ENCODE data around the gene CHCHD3.

Gene CHCHD3

DNA sequence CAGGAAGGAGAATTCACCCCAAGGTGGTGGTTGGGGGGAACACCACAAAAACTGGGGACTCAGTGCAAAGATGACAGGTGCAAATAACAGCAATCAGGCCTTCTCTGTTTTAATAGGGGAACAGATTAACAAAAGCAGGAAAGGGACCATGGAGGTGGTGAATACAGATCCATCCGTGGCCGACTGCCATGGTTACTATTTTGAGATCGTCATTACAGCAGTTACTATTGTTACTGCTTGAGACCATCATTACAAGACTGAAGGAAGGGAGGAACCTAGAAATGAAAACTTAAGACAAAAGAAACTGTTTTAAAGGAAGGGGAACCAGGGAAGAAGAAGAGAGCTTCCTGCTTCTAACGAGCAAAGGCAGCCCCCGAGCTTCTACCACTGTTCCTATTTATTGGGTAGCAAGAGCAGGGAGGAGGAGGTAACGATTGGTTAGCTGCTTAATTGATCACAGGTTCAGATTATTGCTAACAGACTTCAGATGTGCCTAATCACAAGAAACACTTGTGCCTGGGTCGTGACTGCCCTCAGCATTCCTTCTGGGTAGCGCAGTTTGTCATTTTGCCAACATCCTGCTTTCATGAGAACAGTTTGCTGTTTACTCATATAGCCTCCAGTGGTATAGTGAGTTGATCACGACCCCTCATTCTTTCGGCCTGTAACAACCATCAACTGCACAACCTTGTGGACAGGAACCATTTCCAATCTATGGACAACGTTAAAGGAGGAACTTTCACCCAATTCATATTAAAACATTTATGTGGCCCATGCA, 216.3 kb downstream of the CHCHD3 start:
- DNase-seq = no peak

DNA sequence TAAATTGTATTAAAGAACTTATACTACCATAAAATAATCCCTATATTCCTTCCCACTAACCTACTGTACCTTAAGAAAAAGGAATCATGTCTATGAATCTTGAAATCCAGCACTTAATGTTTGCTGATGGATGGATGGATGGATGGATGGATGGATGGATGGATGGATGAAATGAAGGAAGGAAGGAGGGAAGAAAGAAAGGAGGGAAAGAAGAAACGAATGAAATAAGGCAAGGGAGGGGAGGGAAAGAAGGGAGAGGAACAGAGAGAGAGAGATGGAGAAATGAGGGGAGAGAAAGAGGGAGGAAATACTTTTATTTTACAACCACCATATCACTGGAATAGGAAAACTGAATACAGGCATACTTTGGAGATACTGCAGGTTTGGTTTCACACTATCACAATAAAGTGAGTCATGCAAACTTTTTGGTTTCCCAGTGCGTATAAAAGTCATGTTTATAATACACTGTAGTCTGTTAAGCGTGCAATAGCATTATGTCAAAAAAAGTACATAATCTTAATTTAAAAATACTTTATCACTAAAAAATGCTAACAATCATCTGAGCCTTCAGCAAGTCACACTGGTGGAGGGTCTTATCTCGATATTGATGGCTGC, 219.8 kb downstream of the CHCHD3 start:
- no peak for DNase-seq

DNA sequence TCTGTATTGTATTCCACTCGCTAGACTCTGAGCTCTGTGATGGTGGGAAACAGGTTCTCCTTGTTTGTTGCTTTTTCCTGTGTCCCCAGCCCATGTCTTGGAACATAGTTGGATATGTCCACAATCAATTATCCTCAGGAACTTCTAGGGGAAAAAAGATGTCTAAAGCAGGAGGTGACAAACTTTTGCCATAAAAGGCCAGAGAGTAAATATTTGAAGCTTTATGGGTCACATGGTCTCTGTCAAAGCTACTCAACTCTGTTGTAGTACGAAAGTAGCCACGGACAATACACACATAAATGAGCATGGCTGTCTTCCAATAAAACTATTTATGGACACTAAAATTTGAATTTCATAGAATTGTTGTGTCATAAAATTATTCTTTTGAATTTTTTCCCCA, 220.5 kb downstream of the CHCHD3 start:
- DNase-seq = no peak

DNA sequence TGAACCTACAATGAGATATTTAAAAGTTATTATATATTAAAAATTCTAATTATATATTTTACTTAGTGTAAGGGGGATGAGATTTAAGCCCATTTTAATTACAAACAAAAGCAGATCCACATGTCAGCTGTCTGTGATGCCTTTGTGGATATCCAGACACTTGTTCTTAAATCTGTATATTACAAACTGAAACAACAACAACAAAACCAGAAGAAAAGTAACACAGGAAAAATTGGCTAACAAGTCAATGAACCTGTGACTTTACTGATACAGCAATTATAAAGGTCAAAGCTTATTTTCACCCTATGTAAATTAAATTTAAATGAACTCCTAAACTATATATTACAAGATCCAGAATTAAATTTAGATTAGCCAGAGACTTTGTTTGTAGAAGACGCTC, 222.7 kb downstream of the CHCHD3 start:
- DNase-seq = no peak

DNA sequence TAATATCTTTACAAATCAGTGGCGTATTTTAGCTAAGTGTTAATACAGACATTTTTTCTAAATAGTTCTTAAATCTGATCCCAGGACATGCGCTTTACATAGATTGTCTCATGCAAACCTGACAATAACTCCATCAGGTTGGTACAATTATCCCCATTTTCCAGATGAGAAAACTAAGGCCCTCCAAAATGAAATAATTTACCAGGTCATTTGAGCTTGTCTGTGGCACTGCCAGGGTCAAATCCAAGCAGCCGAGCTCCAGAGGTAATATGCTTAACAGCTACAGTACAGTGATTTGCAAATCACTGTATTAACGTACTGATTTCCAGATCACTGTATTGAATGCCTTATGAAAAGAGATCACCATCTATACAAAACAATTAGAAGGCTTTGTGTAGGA, 223.1 kb downstream of the CHCHD3 start:
- DNase-seq = no peak

DNA sequence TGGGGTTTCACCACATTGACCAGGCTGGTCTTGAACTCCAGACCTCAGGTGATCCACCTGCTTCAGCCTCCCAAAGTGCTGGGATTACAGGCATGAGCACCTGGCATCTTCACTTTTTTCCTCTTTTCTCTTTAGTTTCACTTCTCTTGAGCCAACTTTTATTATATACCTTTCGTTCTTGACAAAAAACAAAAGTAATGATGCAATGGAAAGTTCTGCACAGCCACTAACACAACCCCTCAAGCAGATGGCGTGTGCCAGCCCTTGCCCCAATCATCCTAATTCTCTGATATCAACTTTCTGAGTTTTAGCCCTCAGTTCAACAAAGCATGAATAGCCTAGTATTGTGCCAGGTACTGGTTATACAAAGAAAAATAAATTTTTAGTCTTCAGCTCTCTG, 223.6 kb downstream of the CHCHD3 start:
- DNase-seq = no peak

DNA sequence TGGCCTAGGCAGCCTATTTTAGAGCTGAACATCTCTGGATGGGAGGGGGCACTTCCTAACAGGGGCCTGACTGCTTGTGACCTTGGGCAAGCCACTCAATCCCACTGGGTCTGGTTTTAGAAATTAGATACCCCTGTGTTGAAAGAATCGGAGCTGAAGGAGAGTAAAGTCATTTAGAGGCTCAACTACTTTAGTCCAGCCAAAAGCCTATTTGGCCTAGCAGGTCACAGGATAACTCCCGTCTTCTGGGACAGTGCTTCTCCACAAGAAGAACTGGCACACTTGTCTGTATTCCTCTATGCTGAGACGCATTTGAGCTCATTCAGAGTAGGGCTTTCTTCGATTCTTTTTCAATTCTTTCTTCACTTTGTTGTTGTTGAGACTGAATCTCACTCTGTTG, 224.2 kb downstream of the CHCHD3 start:
- DNase-seq = no peak

DNA sequence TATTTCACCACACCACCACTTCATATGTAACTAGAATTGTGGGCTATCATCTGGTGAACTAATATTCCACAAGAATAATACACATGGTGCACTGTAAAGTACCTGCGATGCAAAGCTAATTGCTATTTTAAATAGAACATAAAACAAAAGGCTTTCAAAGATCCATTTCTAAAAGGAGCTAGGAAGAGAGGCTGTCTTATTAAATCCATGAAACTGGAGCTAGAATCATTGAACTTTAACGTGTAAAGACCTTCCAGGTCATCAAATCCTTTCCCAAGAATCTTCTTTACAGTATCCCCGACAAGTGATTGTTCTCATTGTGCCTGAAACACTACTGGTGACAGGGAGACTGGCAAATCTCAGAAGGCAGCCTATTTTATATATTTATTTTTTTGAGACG, 224.9 kb downstream of the CHCHD3 start:
- DNase-seq = no peak

DNA sequence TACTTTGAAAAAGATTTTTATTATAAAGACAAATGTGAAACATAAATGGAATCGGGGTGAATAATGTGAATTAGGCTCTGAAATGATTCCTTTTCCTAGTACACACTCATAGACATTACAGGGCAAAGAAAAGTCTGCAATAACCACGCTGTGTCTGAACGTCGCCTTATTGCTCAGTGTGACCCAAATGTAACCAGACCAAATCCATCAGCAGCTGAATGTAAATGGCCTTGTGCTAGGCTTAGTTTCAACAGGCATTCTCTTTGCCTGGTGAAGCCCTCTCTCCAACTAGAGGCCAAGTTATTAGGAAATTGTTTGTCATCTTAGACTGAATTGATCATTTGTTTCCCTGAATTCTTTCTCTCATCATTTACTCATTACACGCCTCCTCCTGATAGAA, 225.5 kb downstream of the CHCHD3 start:
- no peak for DNase-seq

DNA sequence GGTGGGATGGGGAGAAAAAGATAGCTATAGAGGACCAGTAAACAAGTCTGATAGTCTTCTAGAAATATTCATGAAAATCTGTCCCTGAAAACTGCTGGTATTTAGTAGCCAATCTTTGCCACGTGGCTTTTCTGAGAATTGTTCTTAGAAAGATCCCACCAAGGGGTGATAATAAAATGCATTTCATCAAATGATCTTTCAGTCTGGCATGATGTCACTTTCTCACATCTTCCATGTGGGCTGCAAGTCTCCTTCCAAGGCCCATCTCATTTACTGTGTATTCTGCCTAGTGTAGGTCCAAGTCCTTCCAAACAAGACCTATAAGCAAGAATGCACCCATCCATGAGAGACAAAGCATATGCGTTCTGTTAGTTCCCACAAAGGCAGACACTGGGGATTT, 226.0 kb downstream of the CHCHD3 start:
- DNase-seq = no peak

DNA sequence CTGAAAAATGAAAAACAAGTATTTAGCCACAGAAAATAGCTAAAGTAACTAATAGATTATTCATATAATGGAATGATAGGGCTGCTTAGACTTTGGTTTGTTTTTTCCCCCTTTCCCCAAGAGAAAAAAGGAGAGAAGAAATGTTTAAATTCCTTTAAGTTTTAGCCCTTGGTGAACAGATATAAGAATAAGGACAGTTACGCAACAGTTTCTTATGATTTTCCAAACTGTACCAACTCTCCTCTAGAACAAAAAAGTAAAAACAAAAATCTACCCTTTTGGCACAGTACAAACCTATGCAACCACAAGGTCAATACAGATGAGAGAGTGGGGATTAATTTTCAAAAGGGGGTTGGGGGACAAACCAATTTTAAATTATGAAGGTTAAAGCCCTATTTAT, 227.7 kb downstream of the CHCHD3 start:
- DNase-seq = no peak

DNA sequence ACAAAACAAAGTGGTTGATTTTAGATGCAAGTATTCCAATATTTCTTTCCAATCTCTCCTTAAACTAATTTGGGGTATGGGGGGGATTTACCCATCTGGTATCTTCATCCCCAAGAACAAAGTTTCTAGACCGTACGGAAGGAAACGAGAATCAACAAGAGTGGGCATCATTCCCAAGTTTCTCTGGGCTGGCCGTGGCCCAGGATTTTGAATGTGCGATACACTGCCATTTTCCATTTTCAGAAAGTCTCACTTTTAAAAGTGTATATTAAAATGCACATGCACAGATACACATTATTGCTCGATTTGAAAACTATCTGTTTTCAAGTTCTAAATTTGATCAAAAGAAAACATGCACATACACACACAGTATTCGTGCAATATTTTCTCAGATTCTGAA, 234.5 kb downstream of the CHCHD3 start:
- no peak for DNase-seq

DNA sequence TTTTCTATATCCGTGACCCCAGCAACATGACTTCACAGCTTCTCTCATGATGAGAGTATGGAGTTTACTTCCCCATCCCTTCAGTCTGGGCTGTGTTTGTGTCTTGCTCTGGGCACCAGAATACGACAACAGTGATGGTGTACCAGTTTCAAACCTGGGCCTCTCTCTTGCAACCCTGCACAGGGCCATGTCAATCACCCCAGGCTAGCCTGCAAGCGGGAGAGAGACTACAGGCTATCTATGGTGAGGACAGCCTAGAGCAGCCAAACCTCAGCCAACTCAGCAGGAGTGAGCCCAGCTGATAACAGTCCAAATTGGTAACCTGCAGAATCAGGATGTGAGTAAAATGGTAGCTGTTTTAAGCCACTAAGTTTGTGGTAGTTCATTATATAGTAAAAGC, 235.8 kb downstream of the CHCHD3 start:
- no peak for DNase-seq

DNA sequence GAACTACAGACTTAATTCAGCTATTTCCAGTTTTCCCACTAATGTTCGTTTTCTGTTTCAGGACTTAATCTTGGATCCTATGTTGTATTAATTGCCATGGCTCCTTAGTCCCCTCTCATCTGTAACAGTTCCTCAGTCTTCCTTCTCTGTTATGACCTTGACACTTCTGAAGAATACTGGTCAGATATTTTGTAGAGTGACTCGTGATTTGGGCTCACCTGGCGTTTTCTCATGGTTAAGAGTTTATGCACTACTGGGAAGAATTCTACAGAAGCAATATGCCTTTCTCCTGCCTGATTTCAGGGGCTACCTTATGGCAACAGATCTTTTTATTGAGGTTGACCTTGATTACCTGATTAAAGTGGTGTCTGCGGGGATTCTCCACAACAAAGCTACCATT, 239.4 kb downstream of the CHCHD3 start:
- no peak for DNase-seq

DNA sequence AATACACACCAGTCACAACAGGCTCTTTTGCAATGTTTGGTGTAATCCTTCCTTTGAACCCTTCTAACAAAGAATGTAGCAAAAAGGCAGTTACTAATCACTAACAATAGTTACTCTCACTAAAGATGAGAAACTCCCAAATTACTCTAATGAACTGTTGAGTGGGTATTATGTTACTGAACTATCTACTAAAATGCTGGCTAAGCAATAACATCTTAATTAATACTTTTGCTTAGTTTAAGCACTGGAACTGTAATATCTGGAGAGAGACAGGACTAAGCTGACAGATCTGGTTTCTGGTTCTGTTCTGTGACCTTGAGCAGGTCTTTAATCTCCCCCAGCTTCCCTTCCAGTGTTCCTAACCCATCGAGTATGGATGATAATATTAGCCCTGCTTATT, 241.7 kb downstream of the CHCHD3 start:
- DNase-seq = no peak

DNA sequence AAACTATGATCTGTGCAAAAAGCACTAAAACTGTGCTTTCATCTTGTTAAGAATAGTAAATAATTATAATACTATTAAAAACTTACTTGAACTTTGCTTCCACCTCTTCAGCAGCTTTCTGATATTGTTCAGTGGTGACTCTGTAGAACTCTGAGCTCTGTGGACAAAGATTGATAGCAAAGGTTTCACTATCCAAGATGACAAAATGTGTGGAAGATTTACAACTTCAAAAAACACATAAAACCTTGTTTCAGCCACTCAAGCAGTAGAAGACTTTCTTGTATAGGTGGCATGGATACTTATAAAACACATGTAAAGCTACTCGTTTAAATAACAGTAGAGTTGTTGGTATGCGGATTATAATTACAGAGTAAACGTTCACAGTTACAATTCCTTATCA, 243.6 kb downstream of the CHCHD3 start:
- DNase-seq = no peak

DNA sequence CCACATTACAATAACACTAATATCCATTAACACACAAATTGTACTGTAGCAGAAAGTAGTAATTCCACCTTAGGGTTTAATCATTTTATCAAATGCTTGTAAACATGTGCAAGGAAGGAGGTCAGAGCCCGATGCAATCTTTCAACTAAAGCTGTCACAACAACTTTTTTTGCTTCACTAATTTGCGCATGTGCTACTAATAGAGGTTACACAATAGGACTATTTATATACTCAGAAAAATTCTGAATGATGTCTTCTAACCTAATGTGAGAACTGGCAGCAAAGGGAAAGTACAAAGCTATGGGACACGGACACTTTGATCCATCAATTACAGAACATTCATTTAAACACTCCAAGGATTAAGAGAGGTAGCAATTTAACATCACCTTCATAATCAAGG, 244.4 kb downstream of the CHCHD3 start:
- DNase-seq = peak in 1 of 56 donors; percentile 3

DNA sequence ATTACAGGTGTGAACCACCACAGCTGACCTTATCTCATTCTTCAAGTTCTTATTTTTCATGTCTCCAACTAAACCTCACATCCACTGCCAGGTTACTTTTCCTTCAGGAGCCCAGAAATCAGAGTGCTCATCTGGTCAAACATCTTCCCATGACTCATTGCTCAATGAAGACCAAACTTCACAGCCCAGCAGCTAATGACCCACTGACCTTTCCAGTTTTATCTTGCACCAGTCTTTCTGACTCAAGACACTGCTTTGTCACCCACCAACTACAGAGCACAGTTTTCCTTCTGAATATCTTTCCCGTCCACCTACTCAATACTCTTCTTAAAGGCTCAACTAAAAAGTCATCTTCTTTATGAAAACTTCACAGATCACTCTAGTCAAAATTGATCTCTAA, 245.1 kb downstream of the CHCHD3 start:
- DNase-seq = no peak

DNA sequence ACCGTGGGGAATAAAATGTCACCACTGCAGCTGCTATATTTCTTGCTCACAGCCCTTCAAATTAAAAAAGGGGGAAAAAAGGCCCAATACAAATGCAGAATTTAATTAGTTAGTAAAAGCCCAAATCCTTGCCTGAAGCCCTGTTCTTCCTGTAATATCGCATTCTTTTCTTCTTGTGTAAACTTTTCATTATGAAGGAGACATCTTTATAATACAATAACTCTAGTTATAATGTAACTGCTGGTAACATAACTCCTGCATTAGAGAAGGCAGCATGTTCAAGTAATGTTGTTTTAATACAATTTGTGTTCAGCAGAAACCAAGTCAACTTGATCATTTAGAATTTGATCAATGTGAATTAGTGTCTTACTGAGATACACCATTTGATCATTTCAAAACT, 250.9 kb downstream of the CHCHD3 start:
- DNase-seq = no peak

DNA sequence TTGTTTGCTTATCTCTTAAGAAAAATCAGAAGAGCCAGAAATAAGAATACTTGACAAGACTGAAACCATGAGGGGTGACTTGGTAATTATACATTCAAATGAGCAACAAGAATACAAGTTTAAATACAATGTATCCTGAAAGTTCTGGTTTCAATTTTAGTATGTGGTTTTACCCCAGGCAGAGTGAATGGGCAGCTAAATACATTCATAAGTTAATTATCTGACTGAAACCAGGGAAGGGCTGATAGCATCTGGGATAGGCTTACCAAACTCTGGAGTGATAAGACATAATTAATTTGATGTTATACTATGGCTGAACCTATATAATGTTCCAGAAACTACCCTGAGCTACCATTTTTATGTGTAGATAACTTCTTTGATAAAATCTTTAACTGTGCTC, 253.4 kb downstream of the CHCHD3 start:
- DNase-seq = no peak

DNA sequence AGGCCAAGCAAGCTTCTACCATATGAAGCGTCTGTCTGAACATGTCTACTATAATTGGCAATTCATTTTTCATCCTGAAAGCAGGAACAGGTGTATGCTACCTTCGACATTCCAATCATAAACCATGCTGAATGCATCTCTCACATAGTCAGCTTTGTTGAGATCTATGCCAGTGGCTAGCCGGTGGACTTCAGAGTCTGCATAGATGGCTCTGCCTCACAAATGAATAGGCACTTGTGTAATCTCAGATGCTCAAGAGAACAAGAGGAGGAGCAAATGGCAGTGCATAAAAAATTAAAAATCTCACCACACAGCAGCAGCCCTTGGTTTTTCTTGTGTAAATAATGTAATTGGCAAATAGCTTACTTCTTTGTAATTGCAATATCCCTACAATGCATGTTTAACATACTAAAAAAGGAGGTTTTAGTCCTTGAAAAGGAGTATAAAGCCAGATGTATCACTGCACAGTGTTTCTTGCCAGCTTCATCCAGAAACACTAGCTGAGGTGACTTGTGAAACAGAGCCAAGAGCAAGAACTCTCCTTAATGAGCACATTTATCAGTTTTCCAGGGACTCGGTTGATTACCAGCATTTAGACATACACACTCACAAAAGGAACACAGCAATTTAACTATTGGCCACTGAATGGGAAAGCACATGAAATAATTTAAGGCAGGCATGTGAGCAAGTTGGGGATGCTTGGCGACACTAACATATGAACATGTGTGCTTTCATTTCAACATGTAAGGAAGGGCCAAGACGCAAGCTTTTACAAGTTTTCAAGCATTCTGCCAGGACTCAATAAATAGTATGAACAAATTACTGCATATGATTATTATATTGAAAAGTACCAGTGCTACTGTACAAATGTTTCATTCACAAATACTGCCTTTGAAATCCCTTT, 255.7 kb downstream of the CHCHD3 start:
- peak in 19 of 56 donors; percentile 1 to 48 (median 5) for DNase-seq

DNA sequence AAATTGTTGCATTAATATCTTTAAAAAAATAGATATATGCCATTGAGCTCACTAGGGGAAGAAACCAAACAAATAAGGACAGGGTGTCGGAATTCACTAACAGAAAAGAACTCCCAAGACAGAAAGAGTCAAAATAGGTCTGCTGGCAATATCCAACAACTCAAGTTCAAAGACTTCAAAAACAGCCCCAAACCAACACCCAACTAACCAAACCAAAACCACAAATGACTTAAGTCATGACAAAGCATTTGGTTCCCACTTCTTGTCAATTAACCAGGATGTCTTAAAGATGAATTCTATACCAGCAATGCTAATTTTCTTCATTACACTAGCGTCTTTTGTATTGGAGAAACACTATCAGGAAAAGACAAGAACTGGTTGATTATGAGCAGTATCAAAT, 256.7 kb downstream of the CHCHD3 start:
- DNase-seq = no peak
